ENCODE data around the gene UGT2B15.

DNA sequence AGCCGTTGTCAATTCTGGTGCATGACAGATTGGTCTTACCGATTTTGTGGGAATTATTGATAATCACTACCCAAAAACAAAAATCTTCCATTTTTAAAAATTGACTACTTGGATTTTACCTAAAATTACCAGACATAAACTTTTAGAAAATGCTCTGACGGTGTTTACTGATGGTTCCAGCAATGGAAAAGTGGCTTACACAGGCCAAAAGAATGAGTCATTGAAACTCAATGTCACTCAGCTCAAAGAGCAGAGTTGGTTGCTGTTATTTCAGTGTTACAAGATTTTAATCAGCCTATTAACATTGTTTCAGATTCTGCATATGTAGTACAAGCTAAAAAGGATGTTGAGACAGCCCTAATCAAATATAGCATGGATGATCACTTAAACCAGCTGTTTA is 71.3 kb downstream of the UGT2B15 start:
- TF ChIP-seq, protein P1, sequence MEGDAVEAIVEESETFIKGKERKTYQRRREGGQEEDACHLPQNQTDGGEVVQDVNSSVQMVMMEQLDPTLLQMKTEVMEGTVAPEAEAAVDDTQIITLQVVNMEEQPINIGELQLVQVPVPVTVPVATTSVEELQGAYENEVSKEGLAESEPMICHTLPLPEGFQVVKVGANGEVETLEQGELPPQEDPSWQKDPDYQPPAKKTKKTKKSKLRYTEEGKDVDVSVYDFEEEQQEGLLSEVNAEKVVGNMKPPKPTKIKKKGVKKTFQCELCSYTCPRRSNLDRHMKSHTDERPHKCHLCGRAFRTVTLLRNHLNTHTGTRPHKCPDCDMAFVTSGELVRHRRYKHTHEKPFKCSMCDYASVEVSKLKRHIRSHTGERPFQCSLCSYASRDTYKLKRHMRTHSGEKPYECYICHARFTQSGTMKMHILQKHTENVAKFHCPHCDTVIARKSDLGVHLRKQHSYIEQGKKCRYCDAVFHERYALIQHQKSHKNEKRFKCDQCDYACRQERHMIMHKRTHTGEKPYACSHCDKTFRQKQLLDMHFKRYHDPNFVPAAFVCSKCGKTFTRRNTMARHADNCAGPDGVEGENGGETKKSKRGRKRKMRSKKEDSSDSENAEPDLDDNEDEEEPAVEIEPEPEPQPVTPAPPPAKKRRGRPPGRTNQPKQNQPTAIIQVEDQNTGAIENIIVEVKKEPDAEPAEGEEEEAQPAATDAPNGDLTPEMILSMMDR (IDR thresholded peaks at IDR 0.05; ENCODE audit: poor library complexity): no peak
- no peak for TF ChIP-seq EZH2 (IDR thresholded peaks at IDR 0.05; ENCODE audit: borderline replicate concordance)
- no peak for TF ChIP-seq EZH2phosphoT487 (IDR thresholded peaks at IDR 0.05; ENCODE audit: low read depth, severe bottlenecking, unreplicated experiment)

Measured in hepatocyte (in vitro differentiated cells).